HG03095 (cell line): ENCODE measurements around the gene ZNF141.
"Not testable (repeated sequence)": the region's sequence is repeated elsewhere in the genome, so short reads cannot be mapped to it uniquely, and the experiment has no call there.

Source experiments
- ATAC-seq: cut with Tn5 transposase; IDR thresholded peaks from one replicate; pipeline ENCODE4 v1.9.1; 2021; ENCODE audit warnings: moderate library complexity; ENCODE audit not compliant: unreplicated experiment

ZNF141 gene

GRCh38 chr4:337143-337931 lies at the start of gene ZNF141:
TSS of gene ZNF141 (plus strand) at chr4:337814. CDS start at chr4:337984, 170 bp downstream.
- ATAC-seq, result peak; percentile 94

- ATAC-seq, result no peak
Measured at GRCh38 chr4:288891-289290, 48.7 kb upstream of the ZNF141 start.

GRCh38 chr4:294732-295131 lies 42.9 kb upstream of the ZNF141 start:
- ATAC-seq, result no peak

GRCh38 chr4:302381-302780 lies 35.2 kb upstream of the ZNF141 start:
- no peak for ATAC-seq

- not testable (repeated sequence) for ATAC-seq
Measured at GRCh38 chr4:304516-304915, 33.1 kb upstream of the ZNF141 start.

GRCh38 chr4:304969-305680 lies 32.5 kb upstream of the ZNF141 start, which contains the start of gene ZNF732:
TSS of gene ZNF732 (minus strand) at chr4:305474. CDS start at chr4:305310, 164 bp downstream.
- ATAC-seq, result no peak

GRCh38 chr4:306551-306961 lies 31.1 kb upstream of the ZNF141 start:
- ATAC-seq, result peak; percentile 67

- no peak for ATAC-seq
Measured at GRCh38 chr4:309807-310206, 27.8 kb upstream of the ZNF141 start.

GRCh38 chr4:314296-314903 lies 23.2 kb upstream of the ZNF141 start:
- no peak for ATAC-seq

- no peak for ATAC-seq
Measured at GRCh38 chr4:328729-329128, 8.9 kb upstream of the ZNF141 start.

GRCh38 chr4:335515-335914 lies 2.1 kb upstream of the ZNF141 start:
- no peak for ATAC-seq

- ATAC-seq, result no peak
Measured at GRCh38 chr4:336099-336892, 1.3 kb upstream of the ZNF141 start.

GRCh38 chr4:336893-337142 lies 796 bp upstream of the ZNF141 start:
- ATAC-seq, result no peak

- peak; percentile 29 for ATAC-seq
Measured at GRCh38 chr4:337932-338758, 531 bp downstream of the ZNF141 start.

- ATAC-seq, result no peak
Measured at GRCh38 chr4:338759-339097, 1.1 kb downstream of the ZNF141 start.

GRCh38 chr4:340011-340410 lies 2.4 kb downstream of the ZNF141 start:
- no peak for ATAC-seq

GRCh38 chr4:373062-373839 lies 35.6 kb downstream of the ZNF141 start:
- no peak for ATAC-seq

- ATAC-seq, result no peak
Measured at GRCh38 chr4:374298-375160, 36.9 kb downstream of the ZNF141 start.
